HG03175 (cell line): ENCODE results near the gene EXOC2.

Source experiments
- ATAC-seq: cut with Tn5 transposase; IDR thresholded peaks from one replicate; pipeline ENCODE4 v1.9.1; 2021; ENCODE audit warnings: mild to moderate bottlenecking, moderate library complexity; ENCODE audit not compliant: unreplicated experiment

EXOC2 gene

GRCh38 chr6:449057-449430 is 243.9 kb downstream of the EXOC2 start:
- ATAC-seq = no peak

- ATAC-seq = no peak
Observed at GRCh38 chr6:448296-449056, 244.5 kb downstream of the EXOC2 start.

- no peak for ATAC-seq
Observed at GRCh38 chr6:447381-448165, 245.4 kb downstream of the EXOC2 start.

GRCh38 chr6:446418-447366 is 246.2 kb downstream of the EXOC2 start:
- ATAC-seq = no peak

GRCh38 chr6:445571-446417 is 247.1 kb downstream of the EXOC2 start:
- no peak for ATAC-seq

- no peak for ATAC-seq
Observed at GRCh38 chr6:444653-445275, 248.2 kb downstream of the EXOC2 start.

- ATAC-seq = no peak
Observed at GRCh38 chr6:443621-444159, 249.2 kb downstream of the EXOC2 start.

- no peak for ATAC-seq
Observed at GRCh38 chr6:441126-441920, 251.6 kb downstream of the EXOC2 start.

GRCh38 chr6:439641-440167 is 253.2 kb downstream of the EXOC2 start:
- ATAC-seq = no peak

GRCh38 chr6:438634-439170 is 254.2 kb downstream of the EXOC2 start:
- ATAC-seq = no peak

GRCh38 chr6:437037-437392 is 255.9 kb downstream of the EXOC2 start:
- ATAC-seq = no peak

GRCh38 chr6:436308-437036 is 256.5 kb downstream of the EXOC2 start:
- no peak for ATAC-seq

GRCh38 chr6:435441-436307 is 257.3 kb downstream of the EXOC2 start:
- no peak for ATAC-seq
